ENCODE data around the gene TENT5C. TPM values are rescaled to one million over a fixed set of nuclear protein-coding genes. Genes with fewer than 3 reads are reported as not detected.

Gene TENT5C
- total RNA-seq, 1 experiment from 2014 or later, result 0.48 TPM

DNA sequence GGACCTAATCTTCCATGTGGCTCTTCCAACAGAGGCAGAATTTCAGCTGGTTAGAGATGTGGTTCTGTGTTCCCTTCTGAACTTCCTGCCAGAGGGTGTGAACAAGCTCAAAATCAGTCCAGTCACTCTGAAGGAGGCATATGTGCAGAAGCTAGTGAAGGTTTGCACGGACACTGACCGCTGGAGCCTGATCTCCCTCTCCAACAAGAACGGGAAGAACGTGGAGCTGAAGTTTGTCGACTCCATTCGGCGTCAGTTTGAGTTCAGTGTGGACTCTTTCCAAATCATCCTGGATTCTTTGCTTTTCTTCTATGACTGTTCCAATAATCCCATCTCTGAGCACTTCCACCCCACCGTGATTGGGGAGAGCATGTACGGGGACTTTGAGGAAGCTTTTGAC, 17.3 kb downstream of the TENT5C start:
- H3K36me3 ChIP-seq (replicated peaks; ENCODE audit: control insufficient read depth, insufficient read depth, low read length), result no peaks in the 10 kb centered on the region
- H3K4me3 ChIP-seq (ENCODE audit: insufficient read depth, low read depth, low read length), result no peak overlapping the region
- H3K27me3 ChIP-seq (ENCODE audit: control insufficient read depth, insufficient read depth, low read length), result no peaks in the 10 kb centered on the region
- no peak for DNase-seq

DNA sequence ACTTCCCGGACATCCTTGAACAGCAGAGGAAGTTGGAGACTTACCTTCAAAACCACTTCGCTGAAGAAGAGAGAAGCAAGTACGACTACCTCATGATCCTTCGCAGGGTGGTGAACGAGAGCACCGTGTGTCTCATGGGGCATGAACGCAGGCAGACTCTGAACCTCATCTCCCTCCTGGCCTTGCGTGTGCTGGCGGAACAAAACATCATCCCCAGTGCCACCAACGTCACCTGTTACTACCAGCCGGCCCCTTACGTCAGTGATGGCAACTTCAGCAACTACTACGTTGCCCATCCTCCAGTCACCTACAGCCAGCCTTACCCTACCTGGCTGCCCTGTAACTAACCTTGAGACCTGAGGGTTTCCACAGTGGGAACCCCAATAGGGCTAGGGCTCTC, 17.9 kb downstream of the TENT5C start:
- Histone ChIP-seq H3K4me3 (ENCODE audit: insufficient read depth, low read depth, low read length) (no peak overlapping the region), H3K27me3 (ENCODE audit: control insufficient read depth, insufficient read depth, low read length) (no peaks in the 10 kb centered on the region), H3K36me3 (replicated peaks; ENCODE audit: control insufficient read depth, insufficient read depth, low read length) (no peaks in the 10 kb centered on the region)
- no peak for DNase-seq

DNA sequence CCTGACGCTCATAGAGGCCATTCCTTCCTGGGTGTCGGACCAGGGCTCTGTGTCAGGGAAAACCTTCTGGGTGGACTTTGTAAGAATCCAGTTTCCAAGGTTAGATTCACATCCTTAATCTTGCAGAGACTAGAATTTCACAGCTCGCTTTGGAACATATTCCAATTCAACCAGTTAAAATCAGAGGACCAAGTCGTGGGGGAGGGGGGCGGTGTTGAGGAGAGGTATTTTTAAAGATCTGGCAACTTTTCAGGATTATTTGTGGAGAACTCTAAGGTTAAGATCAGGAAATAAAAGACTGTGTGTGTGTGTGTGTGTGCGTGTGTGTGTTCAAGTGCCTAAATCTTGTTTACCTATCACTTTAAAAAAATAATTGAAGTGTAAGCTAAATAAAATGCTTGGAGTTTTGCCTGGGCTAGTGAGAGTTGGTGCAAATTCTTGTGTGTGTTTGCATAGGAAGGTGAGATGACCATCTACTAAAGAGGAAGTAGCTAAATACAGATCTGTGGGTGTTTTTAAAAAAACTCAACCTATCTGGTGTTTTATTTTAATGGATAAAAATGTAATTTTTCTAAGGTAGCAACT, 21.8 kb downstream of the TENT5C start:
- Histone ChIP-seq H3K36me3 (replicated peaks; ENCODE audit: control insufficient read depth, insufficient read depth, low read length) (no peaks in the 10 kb centered on the region), H3K4me3 (ENCODE audit: insufficient read depth, low read depth, low read length) (no peak overlapping the region), H3K27me3 (ENCODE audit: control insufficient read depth, insufficient read depth, low read length) (no peaks in the 10 kb centered on the region)
- no peak for DNase-seq

DNA sequence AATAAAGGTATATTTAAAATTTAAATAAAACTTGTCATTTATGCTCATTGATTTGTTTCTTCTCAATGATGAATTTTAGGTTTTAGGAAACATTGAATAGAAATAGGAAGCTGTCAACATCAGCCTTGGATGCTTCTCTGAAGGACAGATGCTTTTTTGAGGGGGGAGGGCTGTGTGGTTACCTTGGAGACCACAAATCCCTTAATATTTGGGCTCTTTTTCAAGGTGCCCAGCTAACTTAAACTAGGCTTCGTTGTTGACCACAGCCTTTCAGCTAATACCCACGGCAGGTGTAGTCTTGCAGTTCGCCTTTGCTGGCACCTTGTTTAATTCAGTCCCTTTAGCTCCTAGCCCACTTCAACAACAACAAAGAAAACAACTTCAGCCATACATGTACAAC, 22.5 kb downstream of the TENT5C start:
- Histone ChIP-seq H3K27me3 (ENCODE audit: control insufficient read depth, insufficient read depth, low read length) (no peaks in the 10 kb centered on the region), H3K36me3 (replicated peaks; ENCODE audit: control insufficient read depth, insufficient read depth, low read length) (no peaks in the 10 kb centered on the region), H3K4me3 (ENCODE audit: insufficient read depth, low read depth, low read length) (no peak overlapping the region)
- no peak for DNase-seq

DNA sequence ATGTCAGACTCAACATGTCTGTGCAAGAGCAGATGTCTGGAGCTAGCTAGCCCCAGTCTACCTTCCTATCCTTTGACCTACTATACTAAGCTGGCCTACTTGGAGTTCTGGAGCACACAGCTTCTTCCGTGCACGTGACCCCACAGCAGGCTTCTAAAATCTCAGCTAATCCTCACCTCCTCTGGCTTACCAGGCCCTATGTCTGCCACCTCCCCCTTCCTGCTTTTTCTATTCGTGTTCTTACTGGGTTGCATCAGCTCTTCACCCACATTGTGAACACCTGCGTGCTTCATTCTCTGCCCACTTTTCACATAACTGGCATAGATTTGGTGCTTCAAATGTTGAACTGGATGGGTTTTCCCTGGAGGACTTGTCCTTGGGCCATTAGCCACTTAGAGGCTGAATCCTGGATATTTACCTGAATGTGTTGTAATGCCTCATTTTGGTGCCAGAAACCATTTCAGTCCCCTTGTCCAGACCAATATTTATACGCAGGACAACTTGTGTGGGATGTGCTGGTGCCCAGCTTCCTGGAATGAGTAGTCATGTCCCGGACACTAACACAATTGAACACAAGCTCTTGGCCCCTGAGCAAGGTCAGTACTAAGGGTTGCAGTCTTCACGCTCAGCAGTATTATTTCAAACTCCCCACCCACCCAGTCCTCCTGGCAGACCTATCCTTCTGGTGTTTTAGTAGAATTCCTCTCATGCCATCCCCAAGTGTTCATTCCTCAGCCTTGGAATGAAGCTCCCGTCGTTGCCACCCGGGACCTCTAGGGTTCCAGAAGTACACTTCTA, 24.0 kb downstream of the TENT5C start:
- no peaks in the 10 kb centered on the region for H3K27me3 ChIP-seq (ENCODE audit: control insufficient read depth, insufficient read depth, low read length)
- no peak for DNase-seq
- H3K4me3 ChIP-seq (ENCODE audit: insufficient read depth, low read depth, low read length), result no peak overlapping the region
- H3K36me3 ChIP-seq (replicated peaks; ENCODE audit: control insufficient read depth, insufficient read depth, low read length), result no peaks in the 10 kb centered on the region

DNA sequence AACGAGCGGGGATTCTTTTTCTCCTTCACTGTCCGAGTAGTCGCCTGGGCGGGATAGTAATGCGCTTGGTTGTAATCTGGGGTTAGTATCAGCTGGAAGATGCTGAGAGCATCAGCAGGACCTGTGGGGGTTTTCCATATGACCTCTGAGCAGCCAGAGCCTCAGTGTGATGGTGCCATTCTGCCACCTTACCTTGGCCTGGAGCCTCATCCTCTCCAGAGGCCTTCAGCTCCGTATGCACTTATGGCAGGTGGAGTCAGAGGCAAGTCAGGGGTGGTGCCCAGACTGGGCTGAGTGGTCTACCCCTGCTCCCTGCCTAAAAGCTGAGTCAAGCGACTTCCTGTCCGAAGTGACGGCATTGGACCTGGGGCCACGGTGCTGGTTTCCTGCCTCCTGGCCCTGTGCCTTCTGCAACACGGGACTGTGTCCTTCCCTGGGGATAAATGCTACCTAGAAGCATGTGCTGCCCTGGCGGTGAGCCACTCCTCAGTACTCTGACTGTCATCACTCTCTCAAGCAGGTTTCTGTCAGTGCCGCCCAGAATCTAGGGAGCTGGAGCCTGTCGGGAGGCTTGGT, 24.7 kb downstream of the TENT5C start:
- H3K36me3 ChIP-seq (replicated peaks; ENCODE audit: control insufficient read depth, insufficient read depth, low read length), result no peaks in the 10 kb centered on the region
- DNase-seq, result no peak
- no peak overlapping the region for H3K4me3 ChIP-seq (ENCODE audit: insufficient read depth, low read depth, low read length)
- no peaks in the 10 kb centered on the region for H3K27me3 ChIP-seq (ENCODE audit: control insufficient read depth, insufficient read depth, low read length)

DNA sequence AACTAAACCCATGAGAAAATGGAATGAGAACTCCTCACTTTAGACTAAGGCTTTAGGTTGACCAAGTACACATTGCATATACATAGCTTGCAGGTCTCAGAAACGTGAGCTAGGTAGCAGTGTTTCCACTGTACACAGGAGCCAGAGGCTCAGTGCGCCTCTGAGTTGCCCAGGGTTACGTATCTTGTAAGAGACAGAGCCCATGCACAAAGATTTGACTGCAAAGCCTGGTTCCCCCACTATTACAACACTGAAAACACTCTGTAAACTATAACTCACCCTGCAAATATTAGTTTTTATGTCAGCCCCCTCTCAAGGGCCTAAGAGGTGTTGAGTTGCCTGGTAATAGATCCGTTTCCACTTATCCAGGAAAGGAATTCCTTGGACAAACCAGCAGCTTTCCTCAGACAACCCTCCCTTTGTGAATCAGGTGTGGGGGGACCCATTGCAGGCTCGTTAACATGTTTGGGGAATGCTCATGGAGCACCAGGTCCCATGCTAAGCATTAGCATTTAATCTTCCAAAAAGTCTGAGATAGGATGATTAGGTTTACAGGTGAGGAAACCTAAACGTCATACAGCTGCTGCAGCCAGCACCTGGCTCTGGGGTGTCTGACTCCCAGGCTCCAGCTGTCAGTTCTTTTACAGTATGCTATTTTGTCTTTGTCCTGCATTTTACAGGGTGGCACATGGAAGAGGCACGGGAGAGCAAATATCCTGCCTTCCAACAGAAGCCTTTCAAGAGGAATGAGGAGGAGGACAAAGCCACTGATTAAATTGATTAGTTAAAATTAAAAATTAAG, 25.7 kb downstream of the TENT5C start:
- Histone ChIP-seq H3K36me3 (replicated peaks; ENCODE audit: control insufficient read depth, insufficient read depth, low read length) (no peaks in the 10 kb centered on the region), H3K27me3 (ENCODE audit: control insufficient read depth, insufficient read depth, low read length) (no peaks in the 10 kb centered on the region), H3K4me3 (ENCODE audit: insufficient read depth, low read depth, low read length) (no peak overlapping the region)
- no peak for DNase-seq

DNA sequence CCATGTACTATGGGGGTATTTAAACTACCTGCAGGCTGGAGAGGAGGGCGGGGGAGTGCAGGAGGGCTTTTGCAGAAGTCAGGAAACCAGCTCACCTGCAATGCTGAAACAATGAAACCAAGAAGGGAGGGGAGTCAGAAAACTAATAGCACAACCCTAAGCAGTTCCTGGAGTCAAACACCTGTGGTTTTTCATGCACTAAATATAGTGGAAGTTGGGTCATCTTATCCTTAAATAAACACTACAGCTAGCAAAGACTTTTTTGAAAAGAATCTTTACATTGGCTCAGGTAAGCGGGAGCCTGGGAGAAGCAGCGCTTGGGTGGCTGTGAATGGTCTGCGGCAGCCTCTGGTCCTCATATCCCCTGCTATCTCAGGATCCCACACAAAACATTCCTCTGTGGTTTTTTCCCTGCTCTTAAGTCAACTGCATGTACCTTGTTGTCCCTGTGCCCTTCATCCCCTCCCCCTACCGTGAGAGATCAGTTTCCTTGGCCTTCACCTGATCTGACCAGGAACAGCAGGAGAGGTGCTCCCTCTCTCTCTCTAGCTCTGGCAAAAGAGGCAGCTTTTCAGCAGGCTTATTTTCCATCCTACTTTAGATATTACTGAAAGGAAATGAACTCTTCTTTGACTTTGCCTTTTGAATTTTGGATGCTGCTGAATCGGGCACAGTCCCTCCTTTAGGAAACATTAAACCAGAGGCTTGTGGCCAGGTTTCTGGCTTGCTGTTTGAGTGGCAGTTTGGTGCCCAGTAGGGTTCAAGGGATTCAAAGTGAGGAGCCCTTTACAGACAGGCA, 26.6 kb downstream of the TENT5C start:
- H3K27me3 ChIP-seq (ENCODE audit: control insufficient read depth, insufficient read depth, low read length), result no peaks in the 10 kb centered on the region
- peak; percentile 59 for DNase-seq
- no peaks in the 10 kb centered on the region for H3K36me3 ChIP-seq (replicated peaks; ENCODE audit: control insufficient read depth, insufficient read depth, low read length)
- no peak overlapping the region for H3K4me3 ChIP-seq (ENCODE audit: insufficient read depth, low read depth, low read length)

DNA sequence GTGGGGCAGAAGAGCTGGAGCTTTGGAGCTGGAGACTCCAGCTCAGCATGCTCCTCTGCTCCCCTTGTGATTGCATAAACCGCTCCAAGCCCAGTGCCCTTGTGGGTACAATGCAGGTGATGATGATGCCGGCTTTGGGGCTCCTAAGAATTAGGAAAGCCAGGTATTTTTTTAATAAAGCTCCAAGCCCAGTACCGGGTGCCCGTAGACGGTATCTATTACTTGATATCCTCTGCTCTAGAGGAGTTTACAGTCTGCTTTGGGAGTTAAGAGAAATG, 27.2 kb downstream of the TENT5C start:
- DNase-seq, result no peak
- Histone ChIP-seq H3K36me3 (replicated peaks; ENCODE audit: control insufficient read depth, insufficient read depth, low read length) (no peaks in the 10 kb centered on the region), H3K27me3 (ENCODE audit: control insufficient read depth, insufficient read depth, low read length) (no peaks in the 10 kb centered on the region), H3K4me3 (ENCODE audit: insufficient read depth, low read depth, low read length) (no peak overlapping the region)

DNA sequence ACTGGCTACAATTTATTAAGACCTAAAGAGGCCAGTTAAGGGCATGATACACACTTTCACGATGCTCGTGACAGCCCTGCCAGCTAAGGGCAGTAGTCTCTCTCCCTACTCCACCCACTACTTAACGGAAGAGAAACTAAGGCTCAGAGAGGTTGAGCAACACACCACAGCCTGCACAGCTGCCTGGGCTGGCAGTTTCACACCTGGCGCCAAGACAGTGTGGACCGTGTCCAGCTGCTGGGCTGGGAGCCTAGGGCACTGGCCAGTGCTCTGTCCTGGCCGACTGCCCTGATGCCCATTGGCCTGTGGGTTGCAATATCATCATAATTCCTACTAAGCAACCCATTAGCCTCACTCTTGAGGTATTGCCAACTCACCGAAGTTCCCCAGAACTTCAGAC, 27.6 kb downstream of the TENT5C start:
- H3K36me3 ChIP-seq (replicated peaks; ENCODE audit: control insufficient read depth, insufficient read depth, low read length), result no peaks in the 10 kb centered on the region
- no peak overlapping the region for H3K4me3 ChIP-seq (ENCODE audit: insufficient read depth, low read depth, low read length)
- H3K27me3 ChIP-seq (ENCODE audit: control insufficient read depth, insufficient read depth, low read length), result no peaks in the 10 kb centered on the region
- DNase-seq, result no peak

DNA sequence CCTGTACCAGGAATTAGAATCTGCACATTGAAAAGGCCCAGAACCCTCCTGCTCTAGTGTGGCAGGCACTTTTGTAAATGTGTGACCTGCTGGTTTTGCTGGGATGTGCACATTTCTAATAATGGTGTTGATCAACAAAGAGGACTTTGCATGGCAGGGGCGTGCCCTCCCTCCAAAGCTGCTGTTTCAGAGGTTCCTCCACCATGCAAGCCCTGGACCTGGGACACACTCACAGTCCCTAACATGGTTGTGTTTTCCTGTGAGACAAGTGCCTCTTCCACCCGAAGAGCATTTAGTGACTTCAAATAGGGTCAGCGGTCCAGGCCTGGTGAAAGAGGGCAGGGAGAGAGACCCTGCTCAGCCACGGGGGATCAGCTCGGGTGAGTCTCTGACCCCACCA, 28.1 kb downstream of the TENT5C start:
- Histone ChIP-seq H3K36me3 (replicated peaks; ENCODE audit: control insufficient read depth, insufficient read depth, low read length) (no peaks in the 10 kb centered on the region), H3K4me3 (ENCODE audit: insufficient read depth, low read depth, low read length) (no peak overlapping the region), H3K27me3 (ENCODE audit: control insufficient read depth, insufficient read depth, low read length) (no peaks in the 10 kb centered on the region)
- no peak for DNase-seq

DNA sequence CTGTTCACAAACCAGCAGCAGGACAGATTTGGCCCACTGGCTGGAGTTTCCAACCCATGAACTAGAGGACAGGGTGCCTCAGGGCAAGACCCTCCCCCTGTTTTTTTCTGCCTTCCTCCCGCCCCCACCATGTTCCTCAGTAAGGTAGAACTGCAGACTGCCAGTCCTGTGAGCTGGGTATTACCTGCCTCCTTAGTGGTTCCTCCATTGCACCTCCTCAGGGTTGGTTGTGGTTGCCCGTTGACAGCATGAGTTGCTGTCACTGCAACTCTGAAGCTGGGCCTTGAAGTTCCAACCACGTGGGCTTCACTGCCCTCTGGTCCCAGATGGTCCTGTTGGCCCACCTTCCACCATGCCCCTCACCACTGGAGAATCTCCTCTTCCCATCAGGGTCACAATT, 28.8 kb downstream of the TENT5C start:
- Histone ChIP-seq H3K27me3 (ENCODE audit: control insufficient read depth, insufficient read depth, low read length) (no peaks in the 10 kb centered on the region), H3K4me3 (ENCODE audit: insufficient read depth, low read depth, low read length) (no peak overlapping the region), H3K36me3 (replicated peaks; ENCODE audit: control insufficient read depth, insufficient read depth, low read length) (no peaks in the 10 kb centered on the region)
- DNase-seq, result no peak

DNA sequence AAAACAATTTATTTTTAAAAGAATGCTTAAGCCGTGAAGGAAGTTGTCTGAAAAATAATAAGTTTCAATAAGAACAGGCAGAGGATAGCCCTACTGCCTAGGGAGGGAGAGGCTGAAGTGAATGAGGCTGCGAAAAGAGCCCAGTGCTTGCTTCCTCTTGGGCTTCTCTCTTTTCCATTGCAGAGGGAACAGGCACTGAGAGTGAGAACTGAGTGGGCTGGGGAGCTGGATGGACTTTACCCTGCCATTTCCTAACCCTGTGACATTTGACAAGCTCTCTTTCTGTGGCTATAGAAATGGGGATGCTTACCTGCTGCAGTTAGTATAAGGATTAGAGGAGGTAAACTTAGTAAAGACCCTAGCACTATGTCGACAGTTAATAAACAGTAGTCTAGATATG, 30.0 kb downstream of the TENT5C start:
- no peak overlapping the region for H3K4me3 ChIP-seq (ENCODE audit: insufficient read depth, low read depth, low read length)
- DNase-seq, result no peak
- no peaks in the 10 kb centered on the region for H3K27me3 ChIP-seq (ENCODE audit: control insufficient read depth, insufficient read depth, low read length)
- no peaks in the 10 kb centered on the region for H3K36me3 ChIP-seq (replicated peaks; ENCODE audit: control insufficient read depth, insufficient read depth, low read length)

DNA sequence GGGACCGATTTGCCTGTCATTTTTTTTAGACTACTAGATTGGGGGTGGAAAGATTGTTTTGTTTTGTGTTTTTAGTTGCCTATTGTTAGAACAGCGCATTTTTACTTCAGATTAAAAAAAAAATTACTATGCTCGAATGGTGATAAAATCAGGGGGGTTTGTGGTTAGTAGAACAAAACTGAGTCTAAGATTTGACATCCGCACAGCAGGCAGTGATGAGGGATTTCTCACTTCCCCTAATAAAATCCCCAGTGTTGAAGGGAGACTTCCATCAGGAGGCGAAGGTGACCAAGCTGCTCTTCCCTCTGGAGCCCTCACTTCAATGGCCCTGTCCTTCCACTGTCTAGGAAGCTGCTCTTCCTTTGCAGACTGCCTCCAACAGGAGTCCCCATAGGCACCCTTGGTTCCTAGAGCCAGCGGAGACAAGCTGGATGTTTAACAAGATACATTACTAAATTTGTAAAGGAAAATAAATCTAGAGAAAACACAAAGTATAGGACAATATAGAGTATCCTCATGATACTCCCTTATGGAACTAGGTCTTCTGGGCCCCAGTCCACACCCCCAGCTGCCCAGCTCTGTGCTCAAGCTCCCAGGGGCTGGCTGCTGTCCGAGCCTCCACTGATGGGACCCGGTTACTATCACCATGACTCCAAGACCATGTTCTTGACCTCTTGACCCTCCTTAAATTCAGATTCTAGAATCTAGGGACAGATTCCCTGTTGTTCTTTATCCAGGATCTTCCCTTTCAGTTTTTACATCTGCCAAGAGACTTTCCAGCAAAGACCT, 31.0 kb downstream of the TENT5C start:
- H3K27me3 ChIP-seq (ENCODE audit: control insufficient read depth, insufficient read depth, low read length), result no peaks in the 10 kb centered on the region
- H3K36me3 ChIP-seq (replicated peaks; ENCODE audit: control insufficient read depth, insufficient read depth, low read length), result no peaks in the 10 kb centered on the region
- H3K4me3 ChIP-seq (ENCODE audit: insufficient read depth, low read depth, low read length), result no peak overlapping the region
- no peak for DNase-seq

All from H7 (cell line).